ENCODE data around the gene SKOR1. TPM values are rescaled to one million over a fixed set of nuclear protein-coding genes. Genes with fewer than 3 reads are reported as not detected.

SKOR1 gene
- total RNA-seq, 1 donor from 2014 or later, result 0.21 TPM

GRCh38 chr15:67828969-67829646 lies 3.8 kb downstream of the SKOR1 start:
- Mint-ChIP-seq H3K27me3 (ENCODE audit: unreplicated experiment) (peaks cover 21% of the 10 kb centered on the region), H3K9me3 (ENCODE audit: unreplicated experiment) (no peaks in the 10 kb centered on the region), H3K27ac (ENCODE audit: unreplicated experiment) (no peak overlapping the region), H3K36me3 (ENCODE audit: low read depth, unreplicated experiment) (peaks cover 2% of the 10 kb centered on the region), H3K4me1 (ENCODE audit: unreplicated experiment) (peaks cover 34% of the 10 kb centered on the region), H3K4me3 (ENCODE audit: unreplicated experiment) (peak overlapping the region; percentile 77)
- no peak for DNase-seq (ENCODE audit: low spot score)
- TF ChIP-seq CTCF (IDR thresholded peaks at IDR 0.05; ENCODE audit: unreplicated experiment), result no peak

GRCh38 chr15:67829647-67830504 lies 4.6 kb downstream of the SKOR1 start:
- Mint-ChIP-seq H3K9me3 (ENCODE audit: unreplicated experiment) (no peaks in the 10 kb centered on the region), H3K4me1 (ENCODE audit: unreplicated experiment) (peaks cover 35% of the 10 kb centered on the region), H3K4me3 (ENCODE audit: unreplicated experiment) (no peak overlapping the region), H3K36me3 (ENCODE audit: low read depth, unreplicated experiment) (no peaks in the 10 kb centered on the region), H3K27ac (ENCODE audit: unreplicated experiment) (no peak overlapping the region), H3K27me3 (ENCODE audit: unreplicated experiment) (peaks cover 20% of the 10 kb centered on the region)
- TF ChIP-seq CTCF (IDR thresholded peaks at IDR 0.05; ENCODE audit: unreplicated experiment), result no peak
- DNase-seq (ENCODE audit: low spot score), result no peak

GRCh38 chr15:67831363-67831762 lies 6.1 kb downstream of the SKOR1 start:
- H3K4me1 Mint-ChIP-seq (ENCODE audit: unreplicated experiment), result peaks cover 35% of the 10 kb centered on the region
- H3K36me3 Mint-ChIP-seq (ENCODE audit: low read depth, unreplicated experiment), result no peaks in the 10 kb centered on the region
- H3K27me3 Mint-ChIP-seq (ENCODE audit: unreplicated experiment), result peaks cover 20% of the 10 kb centered on the region
- DNase-seq (ENCODE audit: low spot score), result no peak
- H3K27ac Mint-ChIP-seq (ENCODE audit: unreplicated experiment), result no peak overlapping the region
- H3K9me3 Mint-ChIP-seq (ENCODE audit: unreplicated experiment), result no peaks in the 10 kb centered on the region
- H3K4me3 Mint-ChIP-seq (ENCODE audit: unreplicated experiment), result no peak overlapping the region
- TF ChIP-seq CTCF (IDR thresholded peaks at IDR 0.05; ENCODE audit: unreplicated experiment), result no peak

GRCh38 chr15:67832031-67832551 lies 6.8 kb downstream of the SKOR1 start:
- no peak for TF ChIP-seq CTCF (IDR thresholded peaks at IDR 0.05; ENCODE audit: unreplicated experiment)
- Mint-ChIP-seq H3K27me3 (ENCODE audit: unreplicated experiment) (peaks cover 20% of the 10 kb centered on the region), H3K9me3 (ENCODE audit: unreplicated experiment) (no peaks in the 10 kb centered on the region), H3K36me3 (ENCODE audit: low read depth, unreplicated experiment) (no peaks in the 10 kb centered on the region), H3K4me3 (ENCODE audit: unreplicated experiment) (no peak overlapping the region), H3K4me1 (ENCODE audit: unreplicated experiment) (peaks cover 35% of the 10 kb centered on the region), H3K27ac (ENCODE audit: unreplicated experiment) (no peak overlapping the region)
- DNase-seq (ENCODE audit: low spot score), result no peak

Data from endothelial cell (in vitro differentiated cells).